ENCODE measurements around the gene CACNA2D3. TPM values are rescaled to one million over a fixed set of nuclear protein-coding genes. Genes with fewer than 3 reads are reported as not detected.

Gene CACNA2D3
- total and polyA plus RNA-seq, 4 donors = 0.06 to 0.37 (median 0.08) TPM; not detected in 1

- H3K27me3 ChIP-seq (ENCODE audit: control insufficient read depth in 4 of 4, insufficient read depth in 4 of 4, low read length in 3 of 4) = no peaks in the 10 kb centered on the region
- no peak for TF ChIP-seq TAF1 (conservative IDR thresholded peaks at IDR 0.05)
- no peak for TF ChIP-seq YY1 (IDR thresholded peaks at IDR 0.05)
- no peak overlapping the region for H3K9ac ChIP-seq (ENCODE audit: low read depth in 1 of 2, low read length in 2 of 2)
- H3K9me3 ChIP-seq (ENCODE audit: control insufficient read depth in 4 of 4, low read length in 3 of 4) = peaks cover 0 to 3% (median 1%) of the 10 kb centered on the region in 4 donors
- no peaks in the 10 kb centered on the region for H3K36me3 ChIP-seq (ENCODE audit: control insufficient read depth in 4 of 4, insufficient read depth in 3 of 4, low read depth in 1 of 4, low read length in 3 of 4)
- DNase-seq (ENCODE audit: low spot score) = no peak
- H3K27ac ChIP-seq (ENCODE audit: low read depth in 1 of 2, low read length in 2 of 2) = no peak overlapping the region
- H3K4me1 ChIP-seq (ENCODE audit: control insufficient read depth in 4 of 4, insufficient read depth in 4 of 4, low read length in 3 of 4) = no peaks in the 10 kb centered on the region
- no peak overlapping the region for H3K4me3 ChIP-seq (ENCODE audit: low read depth in 1 of 3, low read length in 3 of 3)
Measured at GRCh38 chr3:54647721-54648120, 525.4 kb downstream of the CACNA2D3 start.

DNA sequence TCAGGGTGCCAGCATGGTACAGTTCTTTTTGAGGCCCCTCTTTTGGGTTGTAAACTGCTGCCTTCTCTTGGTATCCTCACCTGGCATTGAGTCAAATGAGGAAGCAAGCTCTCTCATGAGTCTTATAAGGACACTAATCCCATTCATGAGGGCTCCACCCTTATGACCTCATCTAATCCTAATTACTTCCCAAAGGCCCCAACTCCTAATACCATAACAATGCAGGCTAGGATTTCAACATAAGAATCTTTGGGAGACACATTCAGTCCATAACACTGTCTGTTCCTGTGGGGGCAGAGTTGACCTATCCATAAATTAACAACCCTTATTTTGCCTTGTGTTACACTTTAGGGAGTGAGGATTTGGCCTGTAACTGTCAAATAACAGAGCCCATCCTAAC, 527.2 kb downstream of the CACNA2D3 start:
- Histone ChIP-seq H3K36me3 (ENCODE audit: control insufficient read depth in 4 of 4, insufficient read depth in 3 of 4, low read depth in 1 of 4, low read length in 3 of 4) (no peaks in the 10 kb centered on the region), H3K9ac (ENCODE audit: low read depth in 1 of 2, low read length in 2 of 2) (no peak overlapping the region), H3K4me3 (ENCODE audit: low read depth in 1 of 3, low read length in 3 of 3) (no peak overlapping the region), H3K27me3 (ENCODE audit: control insufficient read depth in 4 of 4, insufficient read depth in 4 of 4, low read length in 3 of 4) (no peaks in the 10 kb centered on the region), H3K4me1 (ENCODE audit: control insufficient read depth in 4 of 4, insufficient read depth in 4 of 4, low read length in 3 of 4) (no peaks in the 10 kb centered on the region), H3K27ac (ENCODE audit: low read depth in 1 of 2, low read length in 2 of 2) (no peak overlapping the region), H3K9me3 (ENCODE audit: control insufficient read depth in 4 of 4, low read length in 3 of 4) (peaks cover 0 to 3% (median 1%) of the 10 kb centered on the region in 4 donors)
- DNase-seq (ENCODE audit: low spot score) = no peak
- TF ChIP-seq GABPA (IDR thresholded peaks at IDR 0.05 in 1 of 2, conservative IDR thresholded peaks at IDR 0.05 in 1 of 2) (no peak), EGR1 (IDR thresholded peaks at IDR 0.05; ENCODE audit: low read depth in 2 of 2) (no peak), FOXA2 (IDR thresholded peaks at IDR 0.05) (no peak), NR2F2 (IDR thresholded peaks at IDR 0.05) (no peak), JUND (IDR thresholded peaks at IDR 0.05) (no peak), HNF4A (conservative IDR thresholded peaks at IDR 0.05) (no peak), YY1 (IDR thresholded peaks at IDR 0.05) (no peak), RAD21 (IDR thresholded peaks at IDR 0.05) (no peak), HNF4G (IDR thresholded peaks at IDR 0.05) (no peak), TAF1 (conservative IDR thresholded peaks at IDR 0.05) (no peak), FOXA1 (IDR thresholded peaks at IDR 0.05) (no peak)
- TF ChIP-seq, protein P1, sequence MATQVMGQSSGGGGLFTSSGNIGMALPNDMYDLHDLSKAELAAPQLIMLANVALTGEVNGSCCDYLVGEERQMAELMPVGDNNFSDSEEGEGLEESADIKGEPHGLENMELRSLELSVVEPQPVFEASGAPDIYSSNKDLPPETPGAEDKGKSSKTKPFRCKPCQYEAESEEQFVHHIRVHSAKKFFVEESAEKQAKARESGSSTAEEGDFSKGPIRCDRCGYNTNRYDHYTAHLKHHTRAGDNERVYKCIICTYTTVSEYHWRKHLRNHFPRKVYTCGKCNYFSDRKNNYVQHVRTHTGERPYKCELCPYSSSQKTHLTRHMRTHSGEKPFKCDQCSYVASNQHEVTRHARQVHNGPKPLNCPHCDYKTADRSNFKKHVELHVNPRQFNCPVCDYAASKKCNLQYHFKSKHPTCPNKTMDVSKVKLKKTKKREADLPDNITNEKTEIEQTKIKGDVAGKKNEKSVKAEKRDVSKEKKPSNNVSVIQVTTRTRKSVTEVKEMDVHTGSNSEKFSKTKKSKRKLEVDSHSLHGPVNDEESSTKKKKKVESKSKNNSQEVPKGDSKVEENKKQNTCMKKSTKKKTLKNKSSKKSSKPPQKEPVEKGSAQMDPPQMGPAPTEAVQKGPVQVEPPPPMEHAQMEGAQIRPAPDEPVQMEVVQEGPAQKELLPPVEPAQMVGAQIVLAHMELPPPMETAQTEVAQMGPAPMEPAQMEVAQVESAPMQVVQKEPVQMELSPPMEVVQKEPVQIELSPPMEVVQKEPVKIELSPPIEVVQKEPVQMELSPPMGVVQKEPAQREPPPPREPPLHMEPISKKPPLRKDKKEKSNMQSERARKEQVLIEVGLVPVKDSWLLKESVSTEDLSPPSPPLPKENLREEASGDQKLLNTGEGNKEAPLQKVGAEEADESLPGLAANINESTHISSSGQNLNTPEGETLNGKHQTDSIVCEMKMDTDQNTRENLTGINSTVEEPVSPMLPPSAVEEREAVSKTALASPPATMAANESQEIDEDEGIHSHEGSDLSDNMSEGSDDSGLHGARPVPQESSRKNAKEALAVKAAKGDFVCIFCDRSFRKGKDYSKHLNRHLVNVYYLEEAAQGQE (IDR thresholded peaks at IDR 0.05) = no peak
- TF ChIP-seq, protein P2, sequence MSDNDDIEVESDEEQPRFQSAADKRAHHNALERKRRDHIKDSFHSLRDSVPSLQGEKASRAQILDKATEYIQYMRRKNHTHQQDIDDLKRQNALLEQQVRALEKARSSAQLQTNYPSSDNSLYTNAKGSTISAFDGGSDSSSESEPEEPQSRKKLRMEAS (IDR thresholded peaks at IDR 0.05) = no peak
- TF ChIP-seq, protein P3, sequence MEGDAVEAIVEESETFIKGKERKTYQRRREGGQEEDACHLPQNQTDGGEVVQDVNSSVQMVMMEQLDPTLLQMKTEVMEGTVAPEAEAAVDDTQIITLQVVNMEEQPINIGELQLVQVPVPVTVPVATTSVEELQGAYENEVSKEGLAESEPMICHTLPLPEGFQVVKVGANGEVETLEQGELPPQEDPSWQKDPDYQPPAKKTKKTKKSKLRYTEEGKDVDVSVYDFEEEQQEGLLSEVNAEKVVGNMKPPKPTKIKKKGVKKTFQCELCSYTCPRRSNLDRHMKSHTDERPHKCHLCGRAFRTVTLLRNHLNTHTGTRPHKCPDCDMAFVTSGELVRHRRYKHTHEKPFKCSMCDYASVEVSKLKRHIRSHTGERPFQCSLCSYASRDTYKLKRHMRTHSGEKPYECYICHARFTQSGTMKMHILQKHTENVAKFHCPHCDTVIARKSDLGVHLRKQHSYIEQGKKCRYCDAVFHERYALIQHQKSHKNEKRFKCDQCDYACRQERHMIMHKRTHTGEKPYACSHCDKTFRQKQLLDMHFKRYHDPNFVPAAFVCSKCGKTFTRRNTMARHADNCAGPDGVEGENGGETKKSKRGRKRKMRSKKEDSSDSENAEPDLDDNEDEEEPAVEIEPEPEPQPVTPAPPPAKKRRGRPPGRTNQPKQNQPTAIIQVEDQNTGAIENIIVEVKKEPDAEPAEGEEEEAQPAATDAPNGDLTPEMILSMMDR (IDR thresholded peaks at IDR 0.05; ENCODE audit: low read depth, low read length, missing input control) = no peak
- TF ChIP-seq, protein P4, sequence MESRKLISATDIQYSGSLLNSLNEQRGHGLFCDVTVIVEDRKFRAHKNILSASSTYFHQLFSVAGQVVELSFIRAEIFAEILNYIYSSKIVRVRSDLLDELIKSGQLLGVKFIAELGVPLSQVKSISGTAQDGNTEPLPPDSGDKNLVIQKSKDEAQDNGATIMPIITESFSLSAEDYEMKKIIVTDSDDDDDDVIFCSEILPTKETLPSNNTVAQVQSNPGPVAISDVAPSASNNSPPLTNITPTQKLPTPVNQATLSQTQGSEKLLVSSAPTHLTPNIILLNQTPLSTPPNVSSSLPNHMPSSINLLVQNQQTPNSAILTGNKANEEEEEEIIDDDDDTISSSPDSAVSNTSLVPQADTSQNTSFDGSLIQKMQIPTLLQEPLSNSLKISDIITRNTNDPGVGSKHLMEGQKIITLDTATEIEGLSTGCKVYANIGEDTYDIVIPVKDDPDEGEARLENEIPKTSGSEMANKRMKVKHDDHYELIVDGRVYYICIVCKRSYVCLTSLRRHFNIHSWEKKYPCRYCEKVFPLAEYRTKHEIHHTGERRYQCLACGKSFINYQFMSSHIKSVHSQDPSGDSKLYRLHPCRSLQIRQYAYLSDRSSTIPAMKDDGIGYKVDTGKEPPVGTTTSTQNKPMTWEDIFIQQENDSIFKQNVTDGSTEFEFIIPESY (IDR thresholded peaks at IDR 0.05) = no peak
- TF ChIP-seq, protein P5, sequence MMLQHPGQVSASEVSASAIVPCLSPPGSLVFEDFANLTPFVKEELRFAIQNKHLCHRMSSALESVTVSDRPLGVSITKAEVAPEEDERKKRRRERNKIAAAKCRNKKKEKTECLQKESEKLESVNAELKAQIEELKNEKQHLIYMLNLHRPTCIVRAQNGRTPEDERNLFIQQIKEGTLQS (IDR thresholded peaks at IDR 0.05) = no peak
